Vagina (tissue), 2 donors: ENCODE measurements around the gene ATMIN.

Experiments used
- POLR2A ChIP-seq, 2 donors: fragments of 450-650 bp; IDR thresholded peaks; one replicate each; pipeline ENCODE4 v1.6.1; 2017; ENCODE audit warnings: antibody characterized with exemption in 2 of 2, mild to moderate bottlenecking in 2 of 2, moderate library complexity in 2 of 2
- POLR2AphosphoS5 ChIP-seq, 2 donors: sonication (generic); formaldehyde crosslinking; IDR thresholded peaks; one replicate each; pipeline ENCODE4 v1.9.0; 2017; ENCODE audit warnings: antibody characterized with exemption in 2 of 2, mild to moderate bottlenecking in 2 of 2, low read depth in 1 of 2; ENCODE audit not compliant: insufficient read depth in 1 of 2
- TF ChIP-seq, protein P1 (sequence below), 3 experiments: fragments of 450-650 bp in 2 of 3; fragments of 200-600 bp in 1 of 3; sonication (generic) in 1 of 3; IDR thresholded peaks; one replicate each; pipeline ENCODE4 v1.5.1; 2017 to 2019; ENCODE audit warnings: antibody characterized with exemption in 3 of 3, mild to moderate bottlenecking in 2 of 3, moderate library complexity in 2 of 3

DNA sequence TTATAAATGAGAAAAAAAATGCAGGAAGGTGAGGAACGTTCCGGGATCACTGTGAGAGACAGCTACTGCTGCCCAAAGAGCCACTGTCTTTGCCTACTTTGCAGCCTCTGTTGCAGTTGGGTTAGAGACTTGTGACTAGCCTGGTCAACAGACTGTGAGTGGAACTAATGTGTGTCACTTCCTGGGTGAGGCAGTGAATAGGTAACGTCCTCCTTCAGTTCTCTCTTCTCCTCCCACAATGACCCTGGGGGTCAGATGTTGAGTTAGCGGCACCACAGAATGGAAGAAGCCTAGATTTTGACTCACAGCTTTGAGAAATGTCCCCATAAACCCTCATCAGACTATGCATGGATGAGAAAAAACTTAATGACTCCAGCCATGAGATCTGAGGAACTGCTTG lies 36.2 kb downstream of the ATMIN start:
- TF ChIP-seq, protein P1, sequence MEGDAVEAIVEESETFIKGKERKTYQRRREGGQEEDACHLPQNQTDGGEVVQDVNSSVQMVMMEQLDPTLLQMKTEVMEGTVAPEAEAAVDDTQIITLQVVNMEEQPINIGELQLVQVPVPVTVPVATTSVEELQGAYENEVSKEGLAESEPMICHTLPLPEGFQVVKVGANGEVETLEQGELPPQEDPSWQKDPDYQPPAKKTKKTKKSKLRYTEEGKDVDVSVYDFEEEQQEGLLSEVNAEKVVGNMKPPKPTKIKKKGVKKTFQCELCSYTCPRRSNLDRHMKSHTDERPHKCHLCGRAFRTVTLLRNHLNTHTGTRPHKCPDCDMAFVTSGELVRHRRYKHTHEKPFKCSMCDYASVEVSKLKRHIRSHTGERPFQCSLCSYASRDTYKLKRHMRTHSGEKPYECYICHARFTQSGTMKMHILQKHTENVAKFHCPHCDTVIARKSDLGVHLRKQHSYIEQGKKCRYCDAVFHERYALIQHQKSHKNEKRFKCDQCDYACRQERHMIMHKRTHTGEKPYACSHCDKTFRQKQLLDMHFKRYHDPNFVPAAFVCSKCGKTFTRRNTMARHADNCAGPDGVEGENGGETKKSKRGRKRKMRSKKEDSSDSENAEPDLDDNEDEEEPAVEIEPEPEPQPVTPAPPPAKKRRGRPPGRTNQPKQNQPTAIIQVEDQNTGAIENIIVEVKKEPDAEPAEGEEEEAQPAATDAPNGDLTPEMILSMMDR (IDR thresholded peaks at IDR 0.05): no peak
- no peak for TF ChIP-seq POLR2A (IDR thresholded peaks at IDR 0.05)
- no peak for TF ChIP-seq POLR2AphosphoS5 (IDR thresholded peaks at IDR 0.05; ENCODE audit: insufficient read depth in 1 of 2, low read depth in 1 of 2)
